ENCODE results near the gene CIDEB. TPM values are rescaled to one million over a fixed set of nuclear protein-coding genes. Genes with fewer than 3 reads are reported as not detected.

CIDEB gene
- total and polyA plus RNA-seq, 2 of the 13 experiments (the other 11 are each of a cell fraction or from before 2014, with no cell fraction given): 35.8 to 110 TPM

- TF ChIP-seq FOXA3 (CRISPR knock-in tag; IDR thresholded peaks at IDR 0.05) (0 out of 2 replicates have a peak, but pooled peaks have one; percentile 30), ZNF629 (CRISPR knock-in tag; conservative IDR thresholded peaks at IDR 0.05) (peak; percentile 22; the same call in 1 of the 2 replicates), ZNF563 (CRISPR knock-in tag; IDR thresholded peaks at IDR 0.05) (peak; percentile 49; the same call in 1 of the 2 replicates), ZNF564 (CRISPR knock-in tag; IDR thresholded peaks at IDR 0.05) (peak; percentile 72; the same call in 1 of the 2 replicates), TARDBP (CRISPR knock-in tag; IDR thresholded peaks at IDR 0.05) (peak; percentile 17), MIER2 (CRISPR knock-in tag; IDR thresholded peaks at IDR 0.05) (0 out of 2 replicates have a peak, but pooled peaks have one; percentile 15), ZMAT5 (CRISPR knock-in tag; IDR thresholded peaks at IDR 0.05; ENCODE audit: borderline replicate concordance, low read depth) (no peak), NFIB (CRISPR knock-in tag; IDR thresholded peaks at IDR 0.05; ENCODE audit: borderline replicate concordance) (0 out of 2 replicates have a peak, but pooled peaks have one; percentile 54), ZNF281 (CRISPR knock-in tag; IDR thresholded peaks at IDR 0.05; ENCODE audit: borderline replicate concordance) (peak; percentile 67; the same call in 1 of the 2 replicates), SNAPC4 (CRISPR knock-in tag; IDR thresholded peaks at IDR 0.05) (no peak), U2AF1 (optimal IDR thresholded peaks at IDR 0.05; ENCODE audit: low read depth, low read length) (no peak), ETS1 (CRISPR knock-in tag; IDR thresholded peaks at IDR 0.05) (no peak), ZNF775 (CRISPR knock-in tag; IDR thresholded peaks at IDR 0.05; ENCODE audit: borderline replicate concordance) (peak; percentile 40; the same call in 1 of the 2 replicates), POGZ (CRISPR knock-in tag; IDR thresholded peaks at IDR 0.05) (peak; percentile 64; the same call in 1 of the 2 replicates), RFX5 (IDR thresholded peaks at IDR 0.05; ENCODE audit: low read depth, low read length) (no peak), ZNF83 (CRISPR knock-in tag; IDR thresholded peaks at IDR 0.05; ENCODE audit: borderline replicate concordance) (no peak), NR0B2 (CRISPR knock-in tag; IDR thresholded peaks at IDR 0.05) (0 out of 2 replicates have a peak, but pooled peaks have one; percentile 51), IKZF1 (IDR thresholded peaks at IDR 0.05) (no peak), THAP11 (CRISPR knock-in tag; IDR thresholded peaks at IDR 0.05) (peak; percentile 26; the same call in 1 of the 2 replicates)
Observed at GRCh38 chr14:24255931-24256711, 51.7 kb downstream of the CIDEB start (continued).

Measured in HepG2 (cell line).